ENCODE data around the gene CEP350.

CEP350 gene

DNA sequence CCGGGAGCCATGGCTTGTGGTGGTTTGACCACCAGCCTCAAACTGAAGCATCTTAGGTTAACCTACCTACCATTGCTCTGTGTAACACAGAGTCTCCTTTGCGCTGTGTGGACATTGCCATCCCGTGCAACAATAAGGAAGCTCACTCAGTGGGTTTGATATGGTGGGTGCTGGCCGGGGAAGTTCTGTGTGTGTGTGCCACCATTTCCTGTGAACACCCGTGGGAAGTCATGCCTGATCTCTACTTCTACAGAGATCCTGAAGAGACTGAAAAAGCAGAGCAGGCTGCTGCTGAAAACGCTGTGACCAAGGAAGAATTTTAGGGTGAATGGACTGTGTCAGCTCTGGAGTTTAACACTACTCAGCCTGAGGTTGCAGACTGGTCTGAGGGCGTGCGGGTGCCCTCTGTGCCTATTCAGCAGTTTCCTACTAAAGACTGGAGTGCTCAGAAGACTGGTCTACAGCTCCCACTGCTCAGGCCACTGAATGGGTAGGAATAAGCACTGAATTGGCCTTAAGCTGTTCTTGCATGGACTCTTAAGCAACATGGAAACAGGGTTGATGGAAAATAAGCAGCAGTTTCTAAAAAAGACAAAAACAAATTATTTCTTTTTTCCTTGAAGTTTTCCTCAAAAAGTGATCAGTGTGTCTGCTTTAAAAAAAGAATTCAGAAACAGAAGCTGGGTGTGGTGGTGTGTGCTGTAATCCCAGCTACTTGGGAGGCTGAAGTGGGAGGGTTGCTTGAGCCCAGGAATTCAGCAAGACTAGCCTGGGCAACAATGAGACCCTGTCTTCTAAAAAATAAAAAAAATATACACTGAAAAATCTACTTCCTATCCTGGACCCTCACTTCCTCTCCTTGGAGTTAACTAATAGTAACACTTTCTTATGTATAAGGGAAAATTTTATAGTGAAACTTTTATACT lies 14.6 kb downstream of the CEP350 start:
- DNase-seq (ENCODE audit: extremely low spot score) = no peak
- TF ChIP-seq, protein P1, sequence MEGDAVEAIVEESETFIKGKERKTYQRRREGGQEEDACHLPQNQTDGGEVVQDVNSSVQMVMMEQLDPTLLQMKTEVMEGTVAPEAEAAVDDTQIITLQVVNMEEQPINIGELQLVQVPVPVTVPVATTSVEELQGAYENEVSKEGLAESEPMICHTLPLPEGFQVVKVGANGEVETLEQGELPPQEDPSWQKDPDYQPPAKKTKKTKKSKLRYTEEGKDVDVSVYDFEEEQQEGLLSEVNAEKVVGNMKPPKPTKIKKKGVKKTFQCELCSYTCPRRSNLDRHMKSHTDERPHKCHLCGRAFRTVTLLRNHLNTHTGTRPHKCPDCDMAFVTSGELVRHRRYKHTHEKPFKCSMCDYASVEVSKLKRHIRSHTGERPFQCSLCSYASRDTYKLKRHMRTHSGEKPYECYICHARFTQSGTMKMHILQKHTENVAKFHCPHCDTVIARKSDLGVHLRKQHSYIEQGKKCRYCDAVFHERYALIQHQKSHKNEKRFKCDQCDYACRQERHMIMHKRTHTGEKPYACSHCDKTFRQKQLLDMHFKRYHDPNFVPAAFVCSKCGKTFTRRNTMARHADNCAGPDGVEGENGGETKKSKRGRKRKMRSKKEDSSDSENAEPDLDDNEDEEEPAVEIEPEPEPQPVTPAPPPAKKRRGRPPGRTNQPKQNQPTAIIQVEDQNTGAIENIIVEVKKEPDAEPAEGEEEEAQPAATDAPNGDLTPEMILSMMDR (IDR thresholded peaks at IDR 0.05; ENCODE audit: control extremely low read depth, extremely low read depth, low read depth, missing control alignments) = no peak
- POLR2A ChIA-PET = no interaction called here
- CTCF ChIA-PET = interaction anchor here (1.1 to 3.3 kb wide), 2 partner anchors 8 to 16 kb away, joined by 3 to 15 read pairs; no protein-coding TSS in a partner anchor

DNA sequence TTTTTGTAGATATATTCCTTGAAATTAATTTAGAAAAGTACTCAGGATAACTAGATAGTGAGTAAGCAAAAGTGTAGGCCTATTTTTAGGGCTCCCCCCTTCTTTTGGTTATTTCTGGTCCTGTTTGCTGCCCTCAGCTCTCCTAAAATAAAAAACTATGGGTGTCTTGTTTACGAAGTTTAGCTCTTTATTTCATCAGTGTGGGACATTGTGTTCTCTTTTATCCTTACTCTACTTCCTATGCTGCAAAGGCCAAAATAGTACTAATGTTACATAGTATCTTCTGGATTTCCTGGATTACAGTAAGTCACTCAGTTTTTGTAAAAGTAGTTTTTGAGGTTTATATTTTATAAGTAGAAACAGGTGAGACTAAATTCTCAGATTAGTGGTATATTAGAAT lies 15.4 kb downstream of the CEP350 start:
- no peak for DNase-seq (ENCODE audit: extremely low spot score)
- POLR2A ChIA-PET = no interaction called here
- TF ChIP-seq, protein P1 (IDR thresholded peaks at IDR 0.05; ENCODE audit: control extremely low read depth, extremely low read depth, low read depth, missing control alignments) = no peak
- CTCF ChIA-PET = interaction anchor here (1.1 kb wide), 1 partner anchor 15 kb away, joined by 3 read pairs; no protein-coding TSS in a partner anchor

DNA sequence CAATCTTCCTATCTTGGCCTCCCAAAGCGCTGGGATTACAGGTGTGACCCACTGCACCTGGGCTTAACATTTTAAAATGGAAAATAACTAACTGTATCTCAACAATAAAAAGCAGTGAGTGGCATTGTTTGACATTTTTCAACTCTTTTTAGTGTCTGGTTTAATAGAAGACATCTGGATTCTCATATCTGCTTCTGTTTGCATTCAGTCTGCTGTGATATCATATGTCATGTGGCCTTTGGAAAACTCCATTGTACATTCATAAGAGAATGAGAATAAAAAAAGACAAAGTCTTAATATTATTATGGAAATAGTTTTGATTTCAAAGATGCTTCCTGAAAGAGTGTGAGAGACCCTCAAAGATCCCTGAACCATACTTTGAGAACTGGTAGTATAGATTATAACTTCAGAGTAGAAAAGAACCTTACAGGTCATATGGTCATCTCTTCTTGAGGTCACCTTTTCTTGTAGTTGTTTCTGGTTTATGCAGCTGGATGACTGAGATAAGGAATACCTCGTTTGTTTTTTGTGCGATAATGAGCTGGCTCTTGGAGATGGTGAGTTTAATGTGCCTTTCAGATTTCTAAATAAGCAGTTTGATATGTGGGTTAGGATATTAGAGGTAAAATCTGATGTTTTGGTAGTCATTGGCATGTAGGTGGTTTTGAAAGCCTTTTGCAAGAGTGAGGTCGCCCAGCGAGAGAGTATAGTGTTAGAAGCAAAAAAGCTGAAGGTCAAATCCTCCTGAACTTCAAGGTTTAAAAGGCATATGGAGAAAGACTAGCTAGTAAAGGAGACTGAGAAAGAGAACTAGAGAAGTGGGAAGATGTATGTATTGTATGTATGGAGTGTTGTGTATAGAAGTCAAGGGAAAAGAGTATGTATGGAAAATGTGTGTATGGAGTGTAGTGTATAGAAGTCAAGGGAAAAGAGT lies 17.2 kb downstream of the CEP350 start:
- TF ChIP-seq, protein P1 (IDR thresholded peaks at IDR 0.05; ENCODE audit: control extremely low read depth, extremely low read depth, low read depth, missing control alignments) = no peak
- CTCF ChIA-PET = interaction anchor here (1.3 kb wide), 1 partner anchor 10 kb away, joined by 5 read pairs; no protein-coding TSS in a partner anchor
- POLR2A ChIA-PET = no interaction called here
- DNase-seq (ENCODE audit: extremely low spot score) = no peak

DNA sequence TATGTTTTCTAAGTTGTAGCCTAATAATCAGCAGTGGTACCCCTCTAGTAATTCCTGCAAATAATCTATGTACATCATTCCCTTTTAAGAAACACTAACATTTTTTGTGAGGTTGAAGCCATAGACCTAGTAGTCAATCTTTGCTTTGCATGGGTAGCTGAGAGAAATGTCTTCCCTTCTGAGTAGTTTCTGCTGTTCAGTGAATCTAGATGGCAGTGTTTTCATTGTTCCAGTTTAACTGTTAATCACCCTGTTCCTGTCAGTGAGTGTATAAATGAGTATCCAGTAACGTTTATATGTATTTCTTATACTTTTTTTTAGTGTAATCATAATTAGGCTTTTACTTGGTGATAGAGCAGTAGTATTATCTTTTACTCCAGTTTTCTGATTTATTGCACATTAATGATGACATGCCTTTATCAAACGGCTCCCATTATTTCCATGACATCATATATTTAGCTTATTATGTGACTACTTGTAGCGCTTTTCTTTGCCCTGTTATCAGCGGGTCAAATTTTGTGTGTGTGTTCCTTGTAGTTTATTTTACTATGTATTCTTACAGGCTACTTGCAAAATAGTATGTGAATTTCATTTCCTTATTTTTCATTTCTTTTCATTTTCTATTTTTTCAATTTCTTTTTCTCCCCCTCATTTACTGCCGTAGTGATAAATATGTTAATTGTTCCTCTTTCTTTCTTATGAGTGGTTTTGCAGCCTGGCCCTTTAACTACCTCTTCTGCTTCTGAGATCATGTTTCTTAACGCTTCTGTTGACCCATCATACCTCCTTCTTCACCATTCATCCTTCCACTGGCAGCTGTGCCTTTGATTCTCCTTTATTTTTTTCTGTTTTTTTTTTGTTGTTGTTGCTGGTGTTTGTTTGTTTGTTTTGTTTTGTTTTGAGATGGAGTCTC lies 18.8 kb downstream of the CEP350 start:
- DNase-seq (ENCODE audit: extremely low spot score) = no peak
- POLR2A ChIA-PET = no interaction called here
- CTCF ChIA-PET = interaction anchor here (0.8 to 1.3 kb wide), 2 partner anchors 12 to 107 kb away, joined by 3 to 5 read pairs; no protein-coding TSS in a partner anchor
- TF ChIP-seq, protein P1 (IDR thresholded peaks at IDR 0.05; ENCODE audit: control extremely low read depth, extremely low read depth, low read depth, missing control alignments) = no peak

DNA sequence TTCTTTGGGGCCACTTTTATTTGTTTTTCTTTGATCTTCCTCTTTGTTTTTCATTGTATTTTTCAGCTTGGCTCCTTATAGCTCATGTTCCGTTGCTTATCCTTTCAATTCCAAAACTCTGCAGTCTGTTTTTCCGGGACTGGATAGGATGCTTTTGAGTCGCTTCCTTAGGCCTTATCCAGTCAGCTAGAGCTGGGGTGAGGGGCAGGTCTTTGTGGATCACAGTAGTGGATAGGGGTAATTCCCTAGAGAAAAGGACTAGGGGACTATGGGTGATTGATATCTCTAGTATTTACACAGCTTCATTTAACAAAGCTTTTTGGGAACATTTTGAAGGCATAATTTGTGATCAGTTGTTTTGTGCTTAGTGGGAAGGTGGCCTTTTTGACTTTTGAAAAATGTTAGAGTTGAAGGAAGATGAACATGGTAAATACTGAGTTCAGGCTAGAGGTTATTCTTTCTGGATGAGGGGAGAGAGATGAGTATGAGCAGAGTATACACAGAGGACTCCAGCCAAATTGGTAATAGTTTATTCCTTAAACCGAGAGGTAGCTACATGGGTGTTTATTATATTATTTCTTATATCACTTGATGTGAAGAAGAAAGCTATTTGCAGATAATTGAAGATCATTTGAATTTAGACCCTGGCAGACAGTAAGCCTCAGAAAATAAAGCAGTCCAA lies 22.5 kb downstream of the CEP350 start:
- CTCF ChIA-PET = interaction anchor here (1.0 to 2.6 kb wide), 4 partner anchors 10 to 47 kb away, joined by 3 to 15 read pairs (median 6); no protein-coding TSS in a partner anchor
- TF ChIP-seq, protein P1 (IDR thresholded peaks at IDR 0.05; ENCODE audit: control extremely low read depth, extremely low read depth, low read depth, missing control alignments) = no peak
- POLR2A ChIA-PET = no interaction called here
- DNase-seq (ENCODE audit: extremely low spot score) = no peak

Measured in GM10248 (cell line).